Heart right ventricle (tissue), 16 donors: ENCODE measurements around the gene HUNK. TPM values are rescaled to one million over a fixed set of nuclear protein-coding genes. Genes with fewer than 3 reads are reported as not detected.

ENCODE experiments used
- ATAC-seq, 8 donors: fragments of 200-7000 bp; cut with Tn5 transposase; one replicate each; pipeline ENCODE4 v1.9.1; 2020; ENCODE audit warnings: mild to moderate bottlenecking in 8 of 8, moderate library complexity in 8 of 8, moderate number of reproducible peaks in 1 of 8
- DNase-seq, 2 donors: peaks; one replicate each; pipeline ENCODE4 v3.0.0-alpha.2; 2020
- H3K27ac ChIP-seq, 10 donors: fragments of 200-600 bp; sonication (generic) in 2 of 10; one replicate each; pipeline versions ENCODE4 v1.5.0 to v1.8.0; 2020 to 2022; ENCODE audit warnings: mild to moderate bottlenecking in 3 of 10
- H3K27me3 ChIP-seq, 7 donors: fragments of 200-600 bp; one replicate each; pipeline ENCODE4 v1.8.0; 2021 to 2022; ENCODE audit warnings: mild to moderate bottlenecking in 2 of 7
- H3K36me3 ChIP-seq, 9 donors: fragments of 200-600 bp; sonication (generic) in 1 of 9; one replicate each; pipeline versions ENCODE4 v1.5.0 to v1.8.0; 2020 to 2022; ENCODE audit warnings: mild to moderate bottlenecking in 2 of 9
- H3K4me1 ChIP-seq, 9 donors: fragments of 200-600 bp; sonication (generic) in 1 of 9; one replicate each; pipeline versions ENCODE4 v1.5.0 to v1.8.0; 2020 to 2022; ENCODE audit warnings: mild to moderate bottlenecking in 4 of 9
- H3K4me3 ChIP-seq, 10 donors: fragments of 200-600 bp; sonication (generic) in 2 of 10; one replicate each; pipeline versions ENCODE4 v1.5.0 to v1.8.0; 2020 to 2022; ENCODE audit warnings: mild to moderate bottlenecking in 7 of 10, moderate library complexity in 2 of 10
- H3K9me3 ChIP-seq, 11 donors: fragments of 200-600 bp in 10 of 11; sonication (generic) in 2 of 11; one replicate each; pipeline versions ENCODE4 v1.5.0 to v1.8.0; 2013 to 2022; ENCODE audit warnings: mild to moderate bottlenecking in 2 of 11, control low read depth in 1 of 11, moderate library complexity in 1 of 11
- CTCF ChIP-seq, 9 donors: fragments of 200-600 bp; sonication (generic) in 2 of 9; IDR thresholded peaks; one replicate each; pipeline versions ENCODE4 v1.5.0 to v1.8.0; 2021 to 2022; ENCODE audit warnings: antibody characterized with exemption in 9 of 9, mild to moderate bottlenecking in 5 of 9, moderate library complexity in 1 of 9
- WGBS, 2 donors: extraction: QIAGEN DNeasy Blood & Tissue Kit; methylation state at CpG; one replicate each; pipeline ENCODE4 v1.1.7; 2013; ENCODE audit warnings: inconsistent platforms in 1 of 2; 5-methylcytosine and 5-hydroxymethylcytosine counted together
- intact Hi-C, 10 donors: fragments of 100-400 bp; cut with DNase I; formaldehyde crosslinking; loops; one replicate each; pipeline versions ENCODE4 v1.11.1 to v1.14.2; 2022
- polyA plus RNA-seq, 2 donors: library from polyadenylated mRNA; stranded (reverse); fragments of 200-250 nt; gene quantifications; one replicate each; pipeline ENCODE4 v1.2.3, GENCODE V29; 2013
- total RNA-seq, 10 donors: library from RNA; stranded (reverse); fragmentation: NEBNext Ultra II Directional in 3 of 10; extraction: Animal tissue kit (Norgen Biotek cat#: 25700) in 3 of 10; gene quantifications; one replicate each; pipeline versions ENCODE4 v1.2.1 to v1.2.4, GENCODE V29; 2021 to 2023
- donor health status: Arrhythmogenic right ventricular cardiomyopathy.
- donor health status: ischemic (EF 13 %, LVEDD 7.1; RV severe dilation, severe dysfunction).
- donor health status: healthy with polysubstance abuse.
- donor health status: DM: no; HTN: yes; CAD: no.
- donor health status: DM: no; HTN: no; CAD: no.
- donor health status: ischemic (EF 25% LVEDD 6.9; RV normal size, moderate dysfunction).
- donor health status: ischemic (EF 25% LVEDD 5.7; RV mildly dilated, moderate dysfunction).
- donor health status: healthy.
- donor health status: DM: yes; HTN: yes; CAD: no.
- donor health status: Ischemic cardiomyopathy.
- donor health status: ischemic (EF 35%, LVEDD 5.7; RV mildly dilated, moderate dysfunction).
- donor health status: nonischemic (EF 11% LVEDD 7.7; RV severe dilation, severe dysfunction).
- donor health status: DM: yes; HTN: yes; CAD: no.
- donor health status: PGD.
- donor health status: ischemic (EF 29% LVEDD 5.4; RV normal size, mild dysfunction).
- donor health status: nonischemic (EF 23%, LVEDD 6.1; RV moderate dilation, normal function).

The HUNK gene
- total and polyA plus RNA-seq, 12 donors = 0.04 to 0.81 (median 0.10) TPM; not detected in 2

GRCh38 chr21:32015461-32016139, 142.8 kb downstream of the HUNK start:
- no peaks in the 10 kb centered on the region for H3K36me3 ChIP-seq
- no peaks in the 10 kb centered on the region for H3K9me3 ChIP-seq
- no peak for TF ChIP-seq CTCF (IDR thresholded peaks at IDR 0.05)
- 62 to 71% methylated on average over 7 of the region's 7 CpGs for WGBS, 2 donors
- intact Hi-C loops = no loop called here
- no peak overlapping the region for H3K4me3 ChIP-seq
- no peaks in the 10 kb centered on the region for H3K4me1 ChIP-seq
- no peak overlapping the region for H3K27ac ChIP-seq
- no peaks in the 10 kb centered on the region for H3K27me3 ChIP-seq
- no peak for DNase-seq
- no peak for ATAC-seq

GRCh38 chr21:32018381-32018780, 145.6 kb downstream of the HUNK start:
- Histone ChIP-seq H3K36me3 (no peaks in the 10 kb centered on the region), H3K4me3 (no peak overlapping the region), H3K4me1 (peaks cover 0 to 15% (median 7%) of the 10 kb centered on the region in 9 donors), H3K27ac (no peak overlapping the region), H3K9me3 (no peaks in the 10 kb centered on the region), H3K27me3 (no peaks in the 10 kb centered on the region)
- 85 to 89% methylated on average over 3 of the region's 3 CpGs for WGBS, 2 donors
- ATAC-seq (no peak), DNase-seq (no peak)
- no peak for TF ChIP-seq CTCF (IDR thresholded peaks at IDR 0.05)
- intact Hi-C loops = no loop called here

GRCh38 chr21:32020564-32020963, 147.7 kb downstream of the HUNK start:
- no peak for ATAC-seq
- Histone ChIP-seq H3K27me3 (no peaks in the 10 kb centered on the region), H3K9me3 (no peaks in the 10 kb centered on the region), H3K27ac (no peak overlapping the region), H3K36me3 (no peaks in the 10 kb centered on the region), H3K4me3 (no peak overlapping the region), H3K4me1 (peaks cover 0 to 15% (median 7%) of the 10 kb centered on the region in 9 donors)
- intact Hi-C loops = loop anchor here in 3 of 10 donors (10.0 kb wide), 2 partner anchors 136 to 234 kb away; no protein-coding TSS in a partner anchor
- no peak for DNase-seq
- WGBS, 2 donors = 77 to 82% methylated on average over 5 of the region's 5 CpGs
- no peak for TF ChIP-seq CTCF (IDR thresholded peaks at IDR 0.05)

GRCh38 chr21:32021319-32021994, 148.6 kb downstream of the HUNK start:
- intact Hi-C loops = loop anchor here in 3 of 10 donors (10.0 kb wide), 2 partner anchors 137 to 233 kb away; no protein-coding TSS in a partner anchor
- 32 to 48% methylated on average over 12 of the region's 12 CpGs for WGBS, 2 donors
- H3K27me3 ChIP-seq = no peaks in the 10 kb centered on the region
- no peak for TF ChIP-seq CTCF (IDR thresholded peaks at IDR 0.05)
- DNase-seq = peak; percentile 75 to 78
- H3K4me3 ChIP-seq = no peak overlapping the region
- H3K27ac ChIP-seq = peak overlapping the region in 6 of 10 donors; percentile 6 to 41 (median 35)
- H3K4me1 ChIP-seq = peaks cover 0 to 15% (median 7%) of the 10 kb centered on the region in 9 donors
- peak; percentile 79 to 98 (median 96) for ATAC-seq
- no peaks in the 10 kb centered on the region for H3K9me3 ChIP-seq
- no peaks in the 10 kb centered on the region for H3K36me3 ChIP-seq
